Measurements from ENCODE around the gene RIN2. TPM values are rescaled to one million over a fixed set of nuclear protein-coding genes. Genes with fewer than 3 reads are reported as not detected.

Gene RIN2
- total RNA-seq, 4 donors from 2014 or later = 71.3 to 116 (median 91.8) TPM

DNA sequence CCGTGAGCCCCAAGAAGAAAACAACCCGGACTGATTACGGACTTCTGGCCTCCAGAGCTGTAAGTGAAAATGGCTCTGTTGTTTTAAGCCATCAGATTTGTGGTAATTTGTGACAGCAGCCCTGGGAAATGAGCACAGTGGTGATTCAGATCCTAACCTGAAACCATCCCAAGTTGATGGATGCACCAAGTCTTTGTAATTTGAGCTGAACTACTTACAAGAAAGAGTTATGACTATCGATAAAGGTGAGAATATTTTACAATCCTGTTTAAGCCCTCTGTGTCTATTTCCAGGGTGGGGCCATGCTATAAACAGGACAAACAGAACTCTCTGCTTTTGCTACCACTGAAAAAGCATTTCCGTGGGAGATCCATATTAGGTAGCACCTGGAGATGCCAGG lies 19.1 kb upstream of the RIN2 start:
- TF ChIP-seq, protein P1, sequence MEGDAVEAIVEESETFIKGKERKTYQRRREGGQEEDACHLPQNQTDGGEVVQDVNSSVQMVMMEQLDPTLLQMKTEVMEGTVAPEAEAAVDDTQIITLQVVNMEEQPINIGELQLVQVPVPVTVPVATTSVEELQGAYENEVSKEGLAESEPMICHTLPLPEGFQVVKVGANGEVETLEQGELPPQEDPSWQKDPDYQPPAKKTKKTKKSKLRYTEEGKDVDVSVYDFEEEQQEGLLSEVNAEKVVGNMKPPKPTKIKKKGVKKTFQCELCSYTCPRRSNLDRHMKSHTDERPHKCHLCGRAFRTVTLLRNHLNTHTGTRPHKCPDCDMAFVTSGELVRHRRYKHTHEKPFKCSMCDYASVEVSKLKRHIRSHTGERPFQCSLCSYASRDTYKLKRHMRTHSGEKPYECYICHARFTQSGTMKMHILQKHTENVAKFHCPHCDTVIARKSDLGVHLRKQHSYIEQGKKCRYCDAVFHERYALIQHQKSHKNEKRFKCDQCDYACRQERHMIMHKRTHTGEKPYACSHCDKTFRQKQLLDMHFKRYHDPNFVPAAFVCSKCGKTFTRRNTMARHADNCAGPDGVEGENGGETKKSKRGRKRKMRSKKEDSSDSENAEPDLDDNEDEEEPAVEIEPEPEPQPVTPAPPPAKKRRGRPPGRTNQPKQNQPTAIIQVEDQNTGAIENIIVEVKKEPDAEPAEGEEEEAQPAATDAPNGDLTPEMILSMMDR (IDR thresholded peaks at IDR 0.05; ENCODE audit: low read depth) = no peak

- TF ChIP-seq, protein P1 (IDR thresholded peaks at IDR 0.05; ENCODE audit: low read depth) = no peak
These were observed 18.7 kb upstream of the RIN2 start for GRCh38 chr20:19739351-19739750.

GRCh38 chr20:19740512-19740911 lies 17.5 kb upstream of the RIN2 start:
- TF ChIP-seq, protein P1 (IDR thresholded peaks at IDR 0.05; ENCODE audit: low read depth) = no peak

- TF ChIP-seq, protein P1 (IDR thresholded peaks at IDR 0.05; ENCODE audit: low read depth) = no peak
These were observed 16.1 kb upstream of the RIN2 start for GRCh38 chr20:19741924-19742323.

DNA sequence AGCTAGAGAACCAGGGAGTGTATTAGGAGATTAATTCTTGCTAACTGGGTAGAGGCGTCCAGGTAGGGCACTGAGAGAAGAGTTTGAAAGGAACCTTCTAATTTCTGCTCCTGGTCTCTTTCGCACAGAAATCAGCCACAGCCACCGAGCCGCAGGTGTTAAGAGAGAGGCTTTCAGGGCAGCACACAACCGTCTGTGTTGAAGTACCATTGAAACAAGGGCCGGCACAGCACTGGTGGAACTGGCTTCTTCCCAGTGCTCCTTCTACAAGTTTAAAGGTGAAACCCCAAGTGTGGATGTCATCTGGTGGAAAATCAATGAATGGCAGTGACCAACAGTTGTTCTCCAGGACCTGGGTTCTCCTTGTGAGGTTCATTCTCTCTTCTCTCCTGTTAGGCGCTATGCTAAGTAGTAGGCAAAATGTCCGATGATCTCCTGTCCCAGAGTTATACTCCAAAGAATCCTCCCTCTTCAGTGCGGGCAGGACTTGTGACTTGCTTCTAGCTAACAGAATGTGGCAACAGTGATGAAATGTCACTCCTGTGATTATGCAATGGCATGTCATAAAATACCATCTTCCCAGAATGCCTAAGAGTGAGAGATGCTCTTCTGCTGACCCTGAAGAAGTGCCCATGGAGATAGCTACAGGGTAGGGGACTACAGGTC lies 15.0 kb upstream of the RIN2 start:
- TF ChIP-seq, protein P1 (IDR thresholded peaks at IDR 0.05; ENCODE audit: low read depth) = no peak

- TF ChIP-seq, protein P1 (IDR thresholded peaks at IDR 0.05; ENCODE audit: low read depth) = no peak
These were observed 14.4 kb upstream of the RIN2 start for GRCh38 chr20:19743640-19743995.

GRCh38 chr20:19745106-19745505 lies 13.0 kb upstream of the RIN2 start:
- TF ChIP-seq, protein P1 (IDR thresholded peaks at IDR 0.05; ENCODE audit: low read depth) = no peak

Measured in subcutaneous adipose tissue (tissue), 4 donors.